ENCODE data around the gene TTN.

GRCh38 chr2:178485356-178485755 lies 321.9 kb downstream of the TTN start:
- no peak for TF ChIP-seq CTCF (IDR thresholded peaks at IDR 0.05)
- TF ChIP-seq POLR2A (IDR thresholded peaks at IDR 0.05) = no peak
